ENCODE results near the gene KY.

Gene KY

GRCh38 chr3:134617608-134618477 lies 33.0 kb downstream of the KY start:
- TF ChIP-seq CTCF (conservative IDR thresholded peaks at IDR 0.05), result no peak
- no peak overlapping the region for H3K27ac ChIP-seq

DNA sequence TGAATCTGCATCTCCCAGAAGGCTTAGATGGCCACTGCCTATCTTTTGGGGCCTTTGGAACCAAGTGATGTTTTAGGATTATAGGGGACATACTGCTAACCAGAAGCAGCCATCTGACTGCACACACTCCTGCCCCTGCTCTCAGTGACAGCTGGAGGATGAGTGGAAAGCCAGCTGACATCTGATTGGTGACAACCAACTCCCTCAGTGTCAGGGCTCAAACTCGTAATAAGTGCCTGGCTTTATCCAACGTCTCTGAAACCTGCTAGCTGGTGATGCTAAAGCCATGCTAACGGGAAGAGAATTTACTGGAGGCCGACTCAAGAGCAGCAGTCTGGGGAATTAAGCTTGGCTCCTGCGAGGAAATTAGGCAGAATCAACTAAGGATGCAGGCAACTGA lies 35.1 kb downstream of the KY start:
- no peak overlapping the region for H3K27ac ChIP-seq
- TF ChIP-seq CTCF (conservative IDR thresholded peaks at IDR 0.05), result no peak

DNA sequence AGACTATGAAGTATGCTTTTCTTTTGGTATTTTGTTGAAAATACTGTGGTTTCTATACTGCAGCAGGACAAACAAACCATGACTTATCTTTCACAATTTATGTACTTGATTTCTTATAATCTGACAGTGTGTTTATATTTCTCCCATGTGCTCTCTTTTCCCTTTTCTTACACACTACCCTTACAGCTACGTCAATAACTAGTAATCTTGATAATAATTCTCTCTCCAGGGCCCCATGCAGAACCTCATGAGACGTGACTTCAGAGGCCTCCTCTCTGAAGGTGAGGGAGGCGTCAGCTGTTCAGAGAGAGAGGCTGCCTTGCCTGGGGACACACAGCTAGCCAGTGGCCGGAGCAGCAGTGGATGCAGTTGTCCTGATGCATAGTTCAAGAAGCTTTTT lies 35.9 kb downstream of the KY start:
- TF ChIP-seq CTCF (conservative IDR thresholded peaks at IDR 0.05), result no peak

GRCh38 chr3:134613006-134613520 lies 37.8 kb downstream of the KY start:
- no peak for TF ChIP-seq CTCF (conservative IDR thresholded peaks at IDR 0.05)
- H3K27ac ChIP-seq, result no peak overlapping the region

More for the DNA sequence above, 35.9 kb downstream of the KY start:
- no peak overlapping the region for H3K27ac ChIP-seq

DNA sequence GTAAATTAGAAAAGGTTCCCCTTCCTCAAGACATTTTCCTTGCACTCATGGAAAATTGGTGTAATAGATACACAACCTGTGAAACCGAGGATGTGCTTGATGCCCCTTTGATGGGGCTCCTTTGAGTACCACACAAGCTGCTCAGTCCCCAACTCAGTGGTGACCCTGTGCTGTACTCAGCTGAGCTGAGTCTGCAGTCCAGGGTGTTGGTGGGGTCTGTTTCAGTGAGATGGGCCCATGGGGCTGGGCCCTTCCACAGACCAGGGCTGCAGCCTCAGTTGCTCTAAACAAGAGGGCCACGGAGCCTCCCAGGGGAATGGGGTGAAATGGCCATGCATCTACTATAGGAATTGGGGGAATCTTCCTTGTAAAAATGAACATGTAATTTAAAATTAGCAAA lies 39.3 kb downstream of the KY start:
- no peak for TF ChIP-seq CTCF (conservative IDR thresholded peaks at IDR 0.05)

GRCh38 chr3:134610432-134611385 lies 40.1 kb downstream of the KY start:
- TF ChIP-seq CTCF (conservative IDR thresholded peaks at IDR 0.05), result no peak
- H3K27ac ChIP-seq, result no peak overlapping the region

More for the DNA sequence above, 39.3 kb downstream of the KY start:
- no peak overlapping the region for H3K27ac ChIP-seq

Data from VCaP (cell line).